OCI-LY1 (cell line): ENCODE results near the gene CHN2.

Experiments used
- CTCF ChIP-seq: fragments of 200-600 bp; sonication (generic), shearing (Covaris generic); IDR thresholded peaks from 2 replicates; pipeline ENCODE4 v1.5.1; 2017; ENCODE audit warnings: mild to moderate bottlenecking, antibody characterized with exemption, low read length, moderate library complexity, mixed read lengths
- EZH2 ChIP-seq: fragments of 200-600 bp; sonication (generic), shearing (Covaris generic); IDR thresholded peaks from 2 replicates; pipeline ENCODE4 v1.8.0; 2017; ENCODE audit warnings: borderline replicate concordance, mixed run types, mild to moderate bottlenecking, antibody characterized with exemption, low read length, moderate library complexity, mixed read lengths

GRCh38 chr7:29281782-29282541 lies 87.4 kb downstream of the CHN2 start:
- TF ChIP-seq CTCF (no peak), EZH2 (no peak)
